ENCODE measurements around the gene SERP2.

Gene SERP2

GRCh38 chr13:44411841-44412240, 38.2 kb downstream of the SERP2 start:
- no peak for DNase-seq (ENCODE audit: low spot score)

- no peak for DNase-seq (ENCODE audit: low spot score)
Measured at GRCh38 chr13:44412346-44412935, 38.8 kb downstream of the SERP2 start.

- DNase-seq (ENCODE audit: low spot score), result no peak
Measured at GRCh38 chr13:44413095-44413494, 39.5 kb downstream of the SERP2 start.

- no peak for DNase-seq (ENCODE audit: low spot score)
Measured at GRCh38 chr13:44414716-44415115, 41.1 kb downstream of the SERP2 start.

- DNase-seq (ENCODE audit: low spot score), result no peak
Measured at GRCh38 chr13:44415815-44416214, 42.2 kb downstream of the SERP2 start.

GRCh38 chr13:44416301-44416700, 42.7 kb downstream of the SERP2 start:
- no peak for DNase-seq (ENCODE audit: low spot score)

GRCh38 chr13:44416744-44417143, 43.1 kb downstream of the SERP2 start:
- no peak for DNase-seq (ENCODE audit: low spot score)

GRCh38 chr13:44417446-44417845, 43.8 kb downstream of the SERP2 start:
- no peak for DNase-seq (ENCODE audit: low spot score)

GRCh38 chr13:44417876-44418275, 44.3 kb downstream of the SERP2 start:
- DNase-seq (ENCODE audit: low spot score), result no peak

GRCh38 chr13:44420376-44421220, 47.0 kb downstream of the SERP2 start:
- no peak for DNase-seq (ENCODE audit: low spot score)

GRCh38 chr13:44421853-44422525, 48.4 kb downstream of the SERP2 start:
- DNase-seq (ENCODE audit: low spot score), result no peak

GRCh38 chr13:44422755-44423643, 49.4 kb downstream of the SERP2 start:
- DNase-seq (ENCODE audit: low spot score), result no peak

GRCh38 chr13:44423824-44424223, 50.2 kb downstream of the SERP2 start:
- DNase-seq (ENCODE audit: low spot score), result no peak

GRCh38 chr13:44425041-44425814, 51.6 kb downstream of the SERP2 start:
- DNase-seq (ENCODE audit: low spot score), result no peak

- DNase-seq (ENCODE audit: low spot score), result no peak
Measured at GRCh38 chr13:44425815-44426078, 52.1 kb downstream of the SERP2 start.

GRCh38 chr13:44426461-44426860, 52.8 kb downstream of the SERP2 start:
- DNase-seq (ENCODE audit: low spot score), result no peak

- no peak for DNase-seq (ENCODE audit: low spot score)
Measured at GRCh38 chr13:44429311-44429710, 55.7 kb downstream of the SERP2 start.

- DNase-seq (ENCODE audit: low spot score), result peak; percentile 79
Measured at GRCh38 chr13:44431150-44431549, 57.5 kb downstream of the SERP2 start.

GRCh38 chr13:44432650-44433049, 59.0 kb downstream of the SERP2 start:
- DNase-seq (ENCODE audit: low spot score), result no peak

- DNase-seq (ENCODE audit: low spot score), result no peak
Measured at GRCh38 chr13:44433863-44434765, 60.5 kb downstream of the SERP2 start.

GRCh38 chr13:44434766-44435141, 61.1 kb downstream of the SERP2 start:
- no peak for DNase-seq (ENCODE audit: low spot score)
